HG03520 (cell line): ENCODE results near the gene NOL9.

Experiments used
- ATAC-seq: cut with Tn5 transposase; IDR thresholded peaks from one replicate; pipeline ENCODE4 v1.9.1; 2021; ENCODE audit warnings: mild to moderate bottlenecking, moderate library complexity; ENCODE audit not compliant: unreplicated experiment

Gene NOL9

GRCh38 chr1:6528492-6528891 lies 25.8 kb downstream of the NOL9 start:
- ATAC-seq: no peak

GRCh38 chr1:6526316-6526715 lies 28.0 kb downstream of the NOL9 start:
- no peak for ATAC-seq

- ATAC-seq: no peak
These were observed 30.7 kb downstream of the NOL9 start for GRCh38 chr1:6523566-6523965.

- no peak for ATAC-seq
These were observed 32.8 kb downstream of the NOL9 start for GRCh38 chr1:6521536-6521935.

GRCh38 chr1:6519935-6520671 lies 34.2 kb downstream of the NOL9 start:
- ATAC-seq: no peak

- no peak for ATAC-seq
These were observed 34.8 kb downstream of the NOL9 start for GRCh38 chr1:6519491-6519934.

- no peak for ATAC-seq
These were observed 36.9 kb downstream of the NOL9 start for GRCh38 chr1:6517435-6517851.

GRCh38 chr1:6515771-6516170 lies 38.5 kb downstream of the NOL9 start:
- no peak for ATAC-seq

GRCh38 chr1:6513320-6513801 lies 41.0 kb downstream of the NOL9 start:
- no peak for ATAC-seq

- no peak for ATAC-seq
These were observed 41.4 kb downstream of the NOL9 start for GRCh38 chr1:6512908-6513280.

GRCh38 chr1:6512245-6512907 lies 41.9 kb downstream of the NOL9 start:
- ATAC-seq: no peak

GRCh38 chr1:6511561-6512244 lies 42.6 kb downstream of the NOL9 start:
- ATAC-seq: no peak

GRCh38 chr1:6511056-6511455 lies 43.3 kb downstream of the NOL9 start:
- ATAC-seq: no peak

GRCh38 chr1:6510493-6510892 lies 43.8 kb downstream of the NOL9 start:
- no peak for ATAC-seq

- no peak for ATAC-seq
These were observed 44.4 kb downstream of the NOL9 start for GRCh38 chr1:6509919-6510291.

GRCh38 chr1:6509220-6509918 lies 44.9 kb downstream of the NOL9 start:
- ATAC-seq: no peak

- ATAC-seq: no peak
These were observed 45.5 kb downstream of the NOL9 start for GRCh38 chr1:6508816-6509189.

GRCh38 chr1:6508154-6508815 lies 46.0 kb downstream of the NOL9 start:
- ATAC-seq: no peak

- ATAC-seq: no peak
These were observed 46.8 kb downstream of the NOL9 start for GRCh38 chr1:6507461-6507911.

- no peak for ATAC-seq
These were observed 47.3 kb downstream of the NOL9 start for GRCh38 chr1:6507037-6507428.
